NCI-H187 treated with DMSO at 0.1 percent for 48 hours (cell line): Measurements from ENCODE around the gene PLD3.

Experiments
- DNase-seq: peaks from one replicate; lab custom pipeline; 2025; lab: John Stamatoyannopoulos, UW

The PLD3 gene

GRCh38 chr19:40414542-40415535, 66.3 kb downstream of the PLD3 start:
- DNase-seq, result no peak

DNA sequence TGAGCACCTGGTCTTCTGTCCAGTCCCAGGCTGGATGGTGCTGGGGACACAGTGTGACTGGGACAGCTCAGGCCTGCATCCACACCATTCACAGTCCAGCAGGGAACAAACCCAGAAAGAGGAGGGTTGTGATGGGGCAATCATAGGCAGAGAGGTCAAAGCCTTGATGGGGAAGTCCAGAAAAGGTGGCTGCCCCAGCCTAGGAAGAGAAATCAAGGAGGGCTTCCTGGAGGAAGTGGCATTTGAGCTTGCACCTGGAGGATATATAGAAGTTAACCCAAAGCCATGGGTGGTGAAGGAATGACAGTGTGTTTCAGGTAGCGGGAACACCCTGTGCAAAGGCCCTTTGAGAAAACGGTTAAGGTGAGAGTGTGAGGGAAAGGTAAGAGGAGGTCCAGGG, 67.3 kb downstream of the PLD3 start:
- DNase-seq, result no peak

DNA sequence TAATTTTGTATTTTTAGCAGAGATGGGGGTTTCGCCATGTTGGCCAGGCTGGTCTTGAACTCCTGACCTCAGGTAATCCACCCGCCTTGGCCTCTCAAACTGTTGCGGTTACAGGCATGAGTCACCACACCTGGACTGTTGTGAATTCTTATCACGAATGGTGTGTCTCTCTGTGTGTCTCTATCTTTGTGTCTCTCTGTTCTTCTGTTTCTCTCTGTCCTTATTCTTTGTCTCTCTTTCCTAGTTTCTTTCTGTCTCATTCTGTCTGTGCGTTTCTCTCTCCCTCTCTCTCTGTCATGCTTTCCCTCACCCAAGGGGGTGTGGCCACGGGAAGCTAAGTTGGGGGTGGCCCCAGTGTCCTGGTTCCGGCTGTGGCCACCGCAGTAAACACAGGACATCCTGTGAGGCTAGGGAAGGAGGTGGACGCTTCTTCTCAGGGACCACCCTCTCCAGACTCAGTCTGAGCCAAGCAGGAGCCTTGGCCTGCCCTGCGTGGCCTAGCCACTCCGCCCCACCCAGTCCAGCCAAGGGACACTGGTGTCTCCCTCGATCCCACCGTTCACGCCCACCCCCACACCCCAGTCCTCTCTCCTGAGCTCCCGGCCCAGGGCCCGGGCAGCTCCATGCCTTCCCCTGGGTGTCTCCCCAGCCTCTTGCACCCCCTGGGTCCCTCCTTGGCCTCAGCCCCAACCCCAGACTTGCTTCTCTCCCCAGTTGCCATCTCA, 68.6 kb downstream of the PLD3 start:
- no peak for DNase-seq

GRCh38 chr19:40417643-40417981, 69.1 kb downstream of the PLD3 start:
- DNase-seq, result no peak

- DNase-seq, result no peak
Measured at GRCh38 chr19:40418040-40418439, 69.5 kb downstream of the PLD3 start.

DNA sequence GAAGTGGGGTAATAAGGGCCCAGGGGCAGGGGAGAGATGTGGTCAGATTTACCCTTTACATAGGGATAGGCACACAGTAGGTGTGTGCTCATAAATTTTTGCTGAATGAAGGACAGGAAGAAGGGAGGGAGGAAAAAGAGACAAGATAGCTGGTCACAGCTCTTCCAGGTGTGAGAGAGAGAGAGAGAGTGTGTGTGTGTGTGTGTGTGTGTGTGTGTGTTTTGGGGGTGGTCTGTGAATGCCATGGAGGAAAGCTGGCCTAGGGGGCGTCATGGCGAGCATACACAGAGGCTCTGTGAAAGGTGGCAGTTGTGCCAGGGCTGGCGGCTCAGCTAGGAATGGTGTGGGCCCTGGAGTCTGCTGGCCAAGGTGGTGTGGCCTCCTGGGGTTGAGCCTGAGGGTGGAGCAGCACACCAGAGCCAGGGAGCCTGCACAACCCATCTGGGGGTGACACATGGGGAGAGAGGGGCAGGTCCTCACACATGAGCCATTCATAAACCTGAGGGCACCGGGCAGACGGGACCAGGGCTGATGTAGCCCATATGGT, 70.6 kb downstream of the PLD3 start:
- no peak for DNase-seq

DNA sequence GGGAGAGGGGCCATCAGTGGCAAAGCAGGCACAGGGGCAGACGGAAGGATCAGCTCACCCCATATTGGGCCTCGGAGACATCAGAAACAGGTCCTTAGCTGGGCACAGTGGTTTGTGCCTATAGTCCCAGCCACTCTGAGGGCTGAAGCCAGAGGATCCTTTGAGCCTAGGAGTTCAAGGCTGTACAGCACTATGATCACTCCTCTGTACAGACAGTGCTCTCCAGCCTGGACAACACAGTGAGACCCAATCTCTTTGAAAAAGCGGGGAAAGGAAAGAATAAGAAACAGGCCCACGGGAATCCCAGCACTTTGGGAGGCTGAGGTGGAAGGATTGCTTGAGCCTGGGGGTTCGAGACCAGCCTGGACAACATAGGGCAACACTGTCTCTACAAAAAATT, 71.3 kb downstream of the PLD3 start:
- DNase-seq, result no peak

DNA sequence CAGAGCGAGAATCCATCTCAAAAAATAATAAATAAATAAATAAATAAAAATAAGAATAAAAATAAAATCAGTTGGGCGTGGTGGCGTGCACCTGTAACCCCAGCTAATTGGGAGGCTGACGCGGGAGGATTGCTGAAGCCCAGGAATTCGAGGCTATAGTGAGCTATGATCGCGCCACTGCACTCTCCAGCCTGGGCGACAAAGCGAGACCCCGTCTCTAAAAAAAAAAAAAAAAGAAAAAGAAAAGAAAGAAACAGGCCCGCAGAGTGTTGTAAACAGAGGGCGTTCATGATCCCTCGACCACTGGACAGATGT, 71.9 kb downstream of the PLD3 start:
- no peak for DNase-seq

GRCh38 chr19:40420766-40421765, 72.6 kb downstream of the PLD3 start:
- peak; percentile 18 for DNase-seq

DNA sequence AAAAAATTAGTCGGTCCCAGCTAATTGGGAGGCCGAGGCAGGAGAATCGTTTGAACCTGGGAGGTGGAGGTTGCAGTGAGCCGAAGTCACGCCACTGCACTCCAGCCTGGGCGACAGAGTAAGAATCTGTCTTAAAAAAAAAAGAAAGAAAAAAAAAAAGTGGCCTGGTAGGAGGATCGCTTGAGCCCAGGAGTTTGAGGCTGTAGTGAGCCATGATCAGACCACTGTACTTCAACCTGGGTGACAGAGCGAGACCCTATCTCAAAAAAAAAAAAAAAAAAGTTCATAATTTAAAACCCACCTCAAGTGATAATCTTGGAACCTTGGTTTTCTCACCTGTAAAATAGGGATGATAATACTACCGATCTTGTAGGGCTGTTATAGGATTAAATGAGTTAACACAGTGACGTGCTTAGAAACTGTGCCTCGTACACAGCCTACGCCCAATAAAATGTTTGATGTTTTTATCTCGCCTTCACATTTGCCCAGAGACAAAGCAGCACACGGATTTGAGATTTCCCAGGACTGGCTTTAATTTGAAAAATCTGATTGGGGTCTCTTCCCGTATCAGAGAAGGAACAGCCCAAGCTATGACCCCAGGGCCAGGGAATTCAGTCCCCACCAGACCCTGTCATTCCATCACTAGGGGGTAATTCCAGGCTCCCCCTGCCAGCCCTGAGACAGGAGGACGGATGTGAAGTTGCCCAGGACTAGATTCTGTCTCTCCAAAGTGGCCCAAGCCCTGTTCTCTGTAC, 73.7 kb downstream of the PLD3 start:
- DNase-seq, result no peak

DNA sequence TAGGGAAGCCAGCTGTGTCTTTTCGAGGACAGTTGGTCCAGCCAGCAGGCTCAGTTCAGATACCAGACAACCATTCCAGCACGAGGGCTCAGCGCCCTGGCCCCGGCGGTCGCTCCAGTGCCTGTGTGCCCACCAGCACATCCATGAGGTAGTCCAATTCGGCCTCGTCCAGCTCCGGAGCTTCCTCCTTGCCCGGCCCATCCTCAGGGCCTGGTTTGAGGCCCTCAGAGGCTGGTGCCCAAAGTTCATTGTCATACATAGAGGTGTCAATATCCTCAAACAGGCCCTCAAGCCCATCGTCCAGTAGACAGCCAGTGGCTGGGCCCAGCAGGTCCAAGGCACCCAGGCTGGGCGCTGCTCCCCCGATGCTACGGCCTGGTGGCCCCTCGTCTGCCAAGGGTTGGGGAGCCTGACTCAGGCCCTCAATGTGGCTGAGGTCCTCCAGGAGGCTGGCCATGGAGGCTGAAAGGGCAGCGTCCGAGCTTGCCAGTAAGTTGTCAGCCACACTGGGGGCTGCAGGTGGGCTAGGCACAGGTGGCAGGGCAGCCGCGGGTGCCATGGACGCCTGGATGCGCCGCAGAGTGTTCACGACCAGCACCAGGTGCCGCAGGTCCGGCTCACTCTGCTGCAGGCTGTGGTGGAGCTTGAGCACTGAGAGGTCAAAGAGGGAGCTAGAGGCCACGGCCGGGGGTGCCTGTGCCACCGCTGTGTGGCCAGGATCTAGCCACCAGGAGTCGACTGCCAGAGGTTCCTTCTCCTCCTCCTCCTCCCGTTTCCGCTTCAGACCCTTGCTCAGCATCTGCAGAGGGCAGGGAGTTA, 74.5 kb downstream of the PLD3 start:
- DNase-seq, result no peak

GRCh38 chr19:40423938-40424337, 75.4 kb downstream of the PLD3 start:
- no peak for DNase-seq

- DNase-seq, result no peak
Measured at GRCh38 chr19:40424637-40425449, 76.3 kb downstream of the PLD3 start.

- DNase-seq, result peak; percentile 96
Measured at GRCh38 chr19:40425450-40426287, 77.2 kb downstream of the PLD3 start, which contains the start of gene SERTAD1. SERTAD1 (minus strand) TSS chr19:40425992; CDS start chr19:40423546, 2,446 bp downstream.
